ENCODE data around the gene AFTPH. TPM values are rescaled to one million over a fixed set of nuclear protein-coding genes. Genes with fewer than 3 reads are reported as not detected.

The AFTPH gene
- total and polyA plus RNA-seq, 8 donors = 16.1 to 35.4 (median 19.6) TPM

GRCh38 chr2:64565949-64566710, 42.0 kb downstream of the AFTPH start:
- H3K9me3 ChIP-seq = no peaks in the 10 kb centered on the region
- no peak overlapping the region for H3K27ac ChIP-seq
- FAIRE-seq = no peak
- no peak for DNase-seq
- 73 to 74% methylated on average over 1 of the region's 1 CpG for WGBS, 2 donors
- ATAC-seq = no peak
- intact Hi-C loops (cut with DNase I) = no loop called here
- no peak overlapping the region for H3K4me3 ChIP-seq
- TF ChIP-seq CTCF (IDR thresholded peaks at IDR 0.05) = no peak
- peaks cover 0 to 4% (median 0%) of the 10 kb centered on the region in 3 donors for H3K4me1 ChIP-seq
- H3K27me3 ChIP-seq = no peaks in the 10 kb centered on the region
- H3K36me3 ChIP-seq = peaks cover 0 to 10% (median 3%) of the 10 kb centered on the region in 3 donors

GRCh38 chr2:64567473-64567872, 43.3 kb downstream of the AFTPH start:
- no peak for ATAC-seq

GRCh38 chr2:64568836-64569235, 44.7 kb downstream of the AFTPH start:
- Histone ChIP-seq H3K27ac (no peak overlapping the region), H3K36me3 (peaks cover 0 to 10% (median 3%) of the 10 kb centered on the region in 3 donors), H3K9me3 (no peaks in the 10 kb centered on the region), H3K4me3 (no peak overlapping the region), H3K27me3 (no peaks in the 10 kb centered on the region), H3K4me1 (peaks cover 0 to 4% (median 0%) of the 10 kb centered on the region in 3 donors)
- DNase-seq (no peak), FAIRE-seq (no peak), ATAC-seq (no peak)
- intact Hi-C loops (cut with DNase I) = no loop called here
- TF ChIP-seq CTCF (IDR thresholded peaks at IDR 0.05) = no peak
- WGBS, 2 donors = 96 to 98% methylated on average over 7 of the region's 7 CpGs

More at GRCh38 chr2:64567473-64567872, 43.3 kb downstream of the AFTPH start:
- intact Hi-C loops (cut with DNase I) = no loop called here
- WGBS, 2 donors = 68 to 74% methylated on average over 6 of the region's 6 CpGs
- Histone ChIP-seq H3K27me3 (no peaks in the 10 kb centered on the region), H3K27ac (no peak overlapping the region), H3K4me3 (no peak overlapping the region), H3K9me3 (no peaks in the 10 kb centered on the region), H3K4me1 (peaks cover 0 to 4% (median 0%) of the 10 kb centered on the region in 3 donors), H3K36me3 (peaks cover 0 to 10% (median 3%) of the 10 kb centered on the region in 3 donors)
- TF ChIP-seq CTCF (IDR thresholded peaks at IDR 0.05) = no peak
- no peak for DNase-seq
- no peak for FAIRE-seq

GRCh38 chr2:64574871-64575270, 50.7 kb downstream of the AFTPH start:
- peaks cover 0 to 8% (median 0%) of the 10 kb centered on the region in 3 donors for H3K36me3 ChIP-seq
- no peak overlapping the region for H3K27ac ChIP-seq
- H3K4me1 ChIP-seq = peaks cover 0 to 4% (median 0%) of the 10 kb centered on the region in 3 donors
- WGBS, 2 donors = 75 to 91% methylated on average over 1 of the region's 1 CpG
- TF ChIP-seq CTCF (IDR thresholded peaks at IDR 0.05) = no peak
- no peaks in the 10 kb centered on the region for H3K9me3 ChIP-seq
- no peak for ATAC-seq
- H3K4me3 ChIP-seq = no peak overlapping the region
- intact Hi-C loops (cut with DNase I) = no loop called here
- no peaks in the 10 kb centered on the region for H3K27me3 ChIP-seq
- no peak for DNase-seq
- FAIRE-seq = no peak

GRCh38 chr2:64581018-64581417, 56.9 kb downstream of the AFTPH start:
- DNase-seq (no peak), ATAC-seq (no peak), FAIRE-seq (no peak)
- WGBS, 2 donors = 79 to 84% methylated on average over 2 of the region's 2 CpGs
- TF ChIP-seq CTCF (IDR thresholded peaks at IDR 0.05) = no peak
- intact Hi-C loops (cut with DNase I) = loop anchor here in 1 of 3 donors (10.0 kb wide), 1 partner anchor 284 kb away; no protein-coding TSS in a partner anchor
- H3K4me1 ChIP-seq = peaks cover 0 to 7% (median 5%) of the 10 kb centered on the region in 3 donors
- peaks cover 0 to 16% (median 6%) of the 10 kb centered on the region in 3 donors for H3K36me3 ChIP-seq
- H3K4me3 ChIP-seq = no peak overlapping the region
- H3K27ac ChIP-seq = no peak overlapping the region
- peaks cover 0 to 2% (median 0%) of the 10 kb centered on the region in 4 donors for H3K9me3 ChIP-seq
- H3K27me3 ChIP-seq = no peaks in the 10 kb centered on the region
